HG02763 (cell line): ENCODE data around the gene ODC1.
A peak's percentile ranks its signal among the peaks of the same experiment; 100 is the strongest.

Experiments
- ATAC-seq: cut with Tn5 transposase; IDR thresholded peaks from one replicate; pipeline ENCODE4 v1.9.1; 2021; ENCODE audit warnings: mild to moderate bottlenecking, moderate library complexity; ENCODE audit not compliant: unreplicated experiment

The ODC1 gene

GRCh38 chr2:10419553-10420257, 28.4 kb downstream of the ODC1 start:
- no peak for ATAC-seq

GRCh38 chr2:10417551-10418335, 30.4 kb downstream of the ODC1 start:
- no peak for ATAC-seq

DNA sequence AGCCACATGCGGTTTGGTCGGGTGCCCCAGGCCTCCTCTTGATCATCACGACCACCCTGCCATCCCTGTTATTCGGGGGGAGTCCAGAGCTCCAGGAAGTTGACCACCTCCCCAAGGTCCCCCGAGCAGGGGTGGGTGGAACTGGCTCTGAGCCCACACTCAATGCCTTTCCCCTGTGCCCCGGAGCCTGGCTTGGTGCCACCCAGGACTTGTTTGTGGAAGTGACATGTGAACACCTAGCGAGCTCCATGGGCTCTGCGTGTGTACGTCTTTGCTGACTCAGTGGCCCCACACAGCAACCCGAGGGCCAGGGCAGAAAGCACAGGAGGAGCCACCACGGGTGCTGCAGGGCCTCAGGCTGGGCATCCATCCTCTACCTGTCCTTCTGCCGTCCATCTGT, 32.5 kb downstream of the ODC1 start:
- no peak for ATAC-seq

- no peak for ATAC-seq
Measured at GRCh38 chr2:10415048-10415447, 33.1 kb downstream of the ODC1 start.

DNA sequence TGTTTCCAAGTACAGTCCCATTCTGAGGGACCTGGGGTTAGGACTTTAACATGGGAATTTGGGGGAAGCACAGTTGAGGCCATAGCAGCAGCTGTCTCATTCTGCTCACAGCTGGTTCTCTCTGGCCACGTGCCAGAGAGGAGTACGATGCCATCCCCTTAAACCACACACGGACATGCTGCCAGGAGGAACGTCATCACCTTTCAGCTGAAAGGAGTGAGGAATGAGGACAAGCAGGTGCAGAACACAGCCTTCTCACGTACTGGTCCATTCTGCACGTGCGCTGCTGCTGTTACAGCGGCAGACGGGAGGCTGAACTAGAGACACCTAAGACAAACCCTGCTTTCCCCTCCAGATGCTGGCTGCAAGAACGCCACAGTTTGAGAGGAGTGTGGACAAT, 33.5 kb downstream of the ODC1 start:
- no peak for ATAC-seq

- ATAC-seq, result no peak
Measured at GRCh38 chr2:10413991-10414451, 34.1 kb downstream of the ODC1 start.

DNA sequence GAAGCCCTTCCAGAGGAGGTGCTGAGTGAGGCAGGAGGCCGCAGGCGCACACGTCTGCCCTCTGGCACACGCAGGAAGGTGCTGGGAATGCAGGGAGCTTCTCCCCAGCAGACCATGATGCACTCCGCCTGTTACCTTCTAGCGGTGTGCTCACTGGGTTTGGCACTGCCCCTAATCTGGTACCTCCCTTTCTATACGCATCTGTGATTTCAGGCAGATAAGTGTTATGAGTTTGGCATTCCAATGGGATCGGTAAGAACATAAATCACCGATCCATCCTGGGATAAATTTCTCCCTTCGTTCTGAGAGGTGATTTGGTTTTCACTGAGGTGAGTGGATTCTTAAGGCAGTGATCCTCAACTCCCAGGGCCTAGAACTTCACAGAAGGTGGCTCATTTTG, 34.6 kb downstream of the ODC1 start:
- no peak for ATAC-seq

- no peak for ATAC-seq
Measured at GRCh38 chr2:10412380-10412779, 35.7 kb downstream of the ODC1 start.

DNA sequence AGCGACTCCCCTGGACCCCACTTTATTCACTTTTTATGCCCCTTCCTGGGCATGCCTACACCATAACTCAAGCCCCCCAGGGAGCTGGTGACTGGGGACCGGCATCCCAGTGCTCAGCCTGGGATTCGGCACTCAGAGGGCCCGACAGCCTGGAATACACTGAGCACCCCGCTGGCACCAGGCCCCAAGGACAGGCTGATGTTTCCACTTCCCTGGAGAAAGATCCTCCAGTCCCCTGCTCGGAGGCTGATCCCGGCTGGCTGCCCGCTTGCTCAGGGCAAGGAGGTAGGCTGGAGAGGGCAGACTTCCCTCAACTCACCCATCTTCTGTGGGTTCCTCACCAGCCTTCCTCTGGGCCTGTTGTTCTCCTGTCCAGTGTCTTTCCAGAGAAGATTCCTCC, 36.6 kb downstream of the ODC1 start:
- ATAC-seq, result no peak

DNA sequence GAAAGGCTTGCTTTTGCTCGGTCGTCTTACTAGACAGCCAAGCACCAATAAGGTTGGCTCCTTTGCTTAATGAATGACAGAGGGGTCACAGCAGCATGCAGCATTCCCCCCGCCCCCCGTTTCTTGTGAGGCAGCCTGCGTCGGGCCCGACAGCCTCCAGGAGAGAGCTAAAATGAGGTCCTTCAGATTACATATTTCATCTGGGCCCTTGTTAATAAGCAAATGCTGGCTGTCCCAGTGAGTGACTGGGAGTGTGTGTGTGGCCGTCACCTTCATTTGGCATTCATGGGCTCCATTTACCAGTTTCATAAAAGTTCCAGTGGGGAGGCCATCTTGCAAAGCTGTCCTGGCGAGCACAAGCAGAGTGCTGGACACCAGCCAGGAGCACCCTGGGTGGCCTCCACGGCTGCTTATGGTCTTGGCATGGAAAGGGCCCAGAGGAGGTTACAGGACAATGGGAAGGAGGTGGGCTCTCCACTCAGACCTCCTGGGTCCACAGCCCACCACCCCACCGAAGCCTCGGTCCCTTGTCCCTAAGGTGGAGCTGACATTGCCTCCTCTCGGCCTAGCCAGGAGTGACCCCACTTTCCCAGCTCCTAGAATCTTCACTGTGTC, 37.2 kb downstream of the ODC1 start:
- no peak for ATAC-seq

- ATAC-seq, result peak; percentile 52
Measured at GRCh38 chr2:10410001-10410822, 37.9 kb downstream of the ODC1 start.

GRCh38 chr2:10408649-10409579, 39.2 kb downstream of the ODC1 start:
- ATAC-seq, result peak; percentile 50

- ATAC-seq, result peak; percentile 33
Measured at GRCh38 chr2:10407841-10408648, 40.1 kb downstream of the ODC1 start.

DNA sequence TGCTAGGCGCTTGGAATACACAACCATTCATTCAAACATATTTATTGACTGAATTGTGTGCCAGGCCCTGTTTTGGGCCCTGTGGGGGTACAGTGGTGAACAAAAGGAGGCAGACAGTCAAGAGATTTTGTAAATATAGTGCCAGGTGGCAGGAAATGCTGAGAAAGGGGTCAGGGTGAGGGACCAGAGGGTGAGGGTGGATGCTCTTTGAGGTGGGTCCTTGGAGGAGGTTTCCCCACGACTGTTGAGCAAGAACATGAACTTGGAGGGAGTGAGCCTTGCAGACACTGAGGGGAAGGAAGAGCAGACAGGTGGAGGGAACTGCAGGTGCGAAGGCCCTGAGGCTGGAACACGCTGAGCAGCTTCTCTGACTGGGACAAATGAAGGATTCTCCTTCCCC, 40.7 kb downstream of the ODC1 start:
- ATAC-seq, result no peak

GRCh38 chr2:10406491-10407188, 41.5 kb downstream of the ODC1 start:
- ATAC-seq, result no peak

DNA sequence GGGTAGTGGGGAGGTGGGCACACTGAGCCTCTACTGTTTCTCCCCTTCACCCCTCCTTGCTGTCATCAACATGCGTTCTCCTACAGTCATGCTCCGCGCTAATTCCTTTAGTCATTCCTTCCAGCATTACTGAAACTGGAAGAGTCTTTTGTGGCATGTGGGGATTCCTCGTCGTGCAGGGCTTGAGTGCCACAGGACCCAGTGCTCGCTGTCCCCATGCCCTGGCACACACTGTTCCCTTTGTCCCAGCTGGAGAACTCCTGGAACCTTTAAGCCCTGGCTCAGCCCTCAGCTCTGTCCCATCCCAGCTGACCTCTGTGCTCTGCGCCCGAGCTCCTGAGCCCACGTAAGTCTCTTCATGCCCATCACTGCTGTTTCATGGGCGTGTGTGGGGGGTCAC, 42.1 kb downstream of the ODC1 start:
- no peak for ATAC-seq

- ATAC-seq, result no peak
Measured at GRCh38 chr2:10405448-10405847, 42.7 kb downstream of the ODC1 start.

GRCh38 chr2:10404324-10405143, 43.6 kb downstream of the ODC1 start:
- no peak for ATAC-seq
